Thyroid gland (tissue), 4 donors: ENCODE measurements around the gene ASIC1.

ENCODE experiments used
- POLR2A ChIP-seq, 2 donors: fragments of 450-650 bp; IDR thresholded peaks; one replicate each; pipeline ENCODE4 v1.6.1; 2017; ENCODE audit warnings: antibody characterized with exemption in 2 of 2, mild to moderate bottlenecking in 2 of 2, moderate library complexity in 1 of 2
- TF ChIP-seq, protein P1 (sequence below), 6 experiments: fragments of 200-600 bp in 3 of 6; fragments of 450-650 bp in 3 of 6; sonication (generic) in 3 of 6; IDR thresholded peaks; one replicate each; pipeline ENCODE4 v1.5.1; 2016 to 2019; ENCODE audit warnings: antibody characterized with exemption in 6 of 6, mild to moderate bottlenecking in 2 of 6, inconsistent platforms in 1 of 6, moderate library complexity in 1 of 6

DNA sequence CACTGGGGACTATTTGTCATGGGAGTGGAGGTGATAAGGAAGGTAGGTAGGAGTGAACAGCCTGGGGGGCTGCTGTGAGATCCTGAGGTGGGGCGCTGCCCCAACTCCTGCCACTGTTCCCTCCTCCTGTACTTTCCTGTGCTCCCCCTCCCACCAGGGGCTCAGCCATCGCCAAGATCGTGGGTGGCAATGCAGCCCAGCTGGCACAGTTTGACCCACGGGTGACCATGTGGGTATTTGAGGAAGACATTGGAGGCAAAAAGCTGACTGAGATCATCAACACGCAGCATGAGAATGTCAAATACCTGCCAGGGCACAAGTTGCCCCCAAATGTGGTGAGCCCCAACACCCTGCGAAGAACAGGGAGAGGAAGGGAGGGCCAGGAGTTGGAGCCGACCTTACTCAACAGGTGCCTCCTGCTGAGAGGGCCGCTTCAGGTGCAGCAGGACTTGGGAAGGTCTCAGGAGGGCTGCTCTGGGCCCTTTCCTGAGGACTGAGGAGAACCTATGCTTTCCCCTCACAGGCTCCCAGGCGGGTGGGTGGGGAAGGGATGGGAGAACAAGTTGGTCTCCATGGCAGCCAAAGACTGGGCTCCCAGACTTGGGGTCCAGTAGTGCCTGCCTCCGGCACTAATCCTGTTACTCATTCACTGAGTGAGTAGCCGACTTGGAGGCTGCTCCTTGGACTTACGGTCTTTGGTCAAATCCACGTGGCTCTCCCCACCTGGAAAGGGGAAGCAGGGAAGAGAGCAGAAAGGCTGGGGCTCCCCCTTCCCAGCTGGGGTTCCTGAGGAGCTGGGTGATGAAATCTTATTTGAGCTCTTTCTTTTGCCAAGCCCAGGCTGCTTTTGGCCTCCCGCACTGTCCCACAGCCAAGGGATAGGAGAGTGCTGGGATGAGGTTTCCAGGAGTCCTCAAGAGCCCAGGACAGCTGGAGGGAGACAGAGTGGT lies 47.3 kb downstream of the ASIC1 start:
- TF ChIP-seq POLR2A (IDR thresholded peaks at IDR 0.05), result no peak
- TF ChIP-seq, protein P1, sequence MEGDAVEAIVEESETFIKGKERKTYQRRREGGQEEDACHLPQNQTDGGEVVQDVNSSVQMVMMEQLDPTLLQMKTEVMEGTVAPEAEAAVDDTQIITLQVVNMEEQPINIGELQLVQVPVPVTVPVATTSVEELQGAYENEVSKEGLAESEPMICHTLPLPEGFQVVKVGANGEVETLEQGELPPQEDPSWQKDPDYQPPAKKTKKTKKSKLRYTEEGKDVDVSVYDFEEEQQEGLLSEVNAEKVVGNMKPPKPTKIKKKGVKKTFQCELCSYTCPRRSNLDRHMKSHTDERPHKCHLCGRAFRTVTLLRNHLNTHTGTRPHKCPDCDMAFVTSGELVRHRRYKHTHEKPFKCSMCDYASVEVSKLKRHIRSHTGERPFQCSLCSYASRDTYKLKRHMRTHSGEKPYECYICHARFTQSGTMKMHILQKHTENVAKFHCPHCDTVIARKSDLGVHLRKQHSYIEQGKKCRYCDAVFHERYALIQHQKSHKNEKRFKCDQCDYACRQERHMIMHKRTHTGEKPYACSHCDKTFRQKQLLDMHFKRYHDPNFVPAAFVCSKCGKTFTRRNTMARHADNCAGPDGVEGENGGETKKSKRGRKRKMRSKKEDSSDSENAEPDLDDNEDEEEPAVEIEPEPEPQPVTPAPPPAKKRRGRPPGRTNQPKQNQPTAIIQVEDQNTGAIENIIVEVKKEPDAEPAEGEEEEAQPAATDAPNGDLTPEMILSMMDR (IDR thresholded peaks at IDR 0.05), result no peak
